ENCODE data around the gene OR6Y1.

OR6Y1 gene

DNA sequence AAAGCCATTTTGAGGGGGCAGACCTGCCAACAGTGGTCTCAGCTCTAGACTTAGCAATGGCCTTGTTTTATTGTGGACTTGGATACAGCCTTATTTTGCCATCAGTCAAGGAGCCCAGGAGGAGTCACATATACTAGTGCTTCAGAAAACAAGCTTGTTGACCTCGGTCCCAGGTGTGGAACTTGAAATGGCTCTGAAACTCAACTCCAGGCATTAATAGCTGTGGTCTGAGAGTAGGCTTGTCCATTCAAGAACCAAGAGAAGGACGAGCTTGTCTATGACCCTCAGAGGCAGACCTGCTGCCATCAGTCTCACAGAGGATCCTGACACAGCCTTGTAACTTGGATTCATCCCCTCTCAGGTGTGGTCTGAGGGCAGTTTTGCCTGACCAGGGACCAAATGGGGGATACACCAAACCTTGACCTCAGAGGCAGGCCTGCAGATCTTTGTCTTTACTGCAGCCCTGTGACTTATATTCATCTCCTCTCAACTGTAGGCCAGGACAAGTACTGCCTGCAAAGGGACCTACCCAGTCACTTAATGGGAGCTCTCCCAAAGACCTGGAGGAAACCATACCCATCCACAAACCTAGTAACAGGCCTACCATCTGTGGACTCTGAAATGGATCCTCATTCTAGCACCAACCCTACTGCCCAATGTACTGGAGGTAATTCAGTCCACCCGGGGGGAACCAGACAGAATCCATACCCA is 33.1 kb downstream of the OR6Y1 start:
- Mint-ChIP-seq H3K4me3 (no peak overlapping the region), H3K36me3 (no peaks in the 10 kb centered on the region), H3K4me1 (no peaks in the 10 kb centered on the region), H3K27ac (no peak overlapping the region), H3K9me3 (no peaks in the 10 kb centered on the region)
- DNase-seq (ENCODE audit: low spot score in 2 of 2) (no peak), ATAC-seq (no peak)

DNA sequence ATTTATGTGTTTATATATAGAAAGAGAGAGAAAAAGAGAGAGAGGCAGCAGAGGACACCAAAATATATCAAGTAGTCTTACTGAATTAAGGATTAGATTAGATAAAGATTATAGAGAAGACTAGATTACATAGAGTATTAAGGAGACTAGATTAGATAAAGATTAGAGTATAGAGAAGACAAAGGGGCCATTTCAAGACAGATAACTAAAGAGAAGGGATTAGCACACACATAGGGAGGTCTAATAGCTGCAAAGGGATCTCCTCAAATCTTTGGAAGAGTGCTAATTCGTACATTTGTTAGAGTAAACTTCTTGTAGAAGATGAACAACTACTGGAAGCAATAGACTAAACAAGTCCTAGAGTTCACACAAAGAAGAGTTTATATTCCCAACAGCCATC is 34.2 kb downstream of the OR6Y1 start:
- H3K9me3 Mint-ChIP-seq = no peaks in the 10 kb centered on the region

DNA sequence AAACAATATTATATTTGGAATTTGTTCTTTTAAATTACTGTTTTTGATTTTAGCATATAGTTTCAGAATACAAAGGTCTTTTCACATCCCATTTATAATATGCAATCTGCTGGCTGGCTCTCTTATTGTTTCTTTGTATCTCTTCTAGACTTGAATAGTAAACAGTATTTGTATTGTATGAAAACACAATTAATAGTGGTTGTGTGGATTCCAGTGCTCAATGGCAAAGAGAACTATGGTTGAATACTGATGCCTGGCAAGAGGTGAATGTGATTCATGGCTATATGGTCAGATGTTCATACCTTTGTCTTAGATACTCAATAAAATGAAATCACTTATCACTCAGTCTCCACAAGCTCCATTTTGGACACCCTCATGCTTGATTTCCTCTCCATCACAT is 37.2 kb downstream of the OR6Y1 start:
- H3K4me3 Mint-ChIP-seq = no peak overlapping the region
- H3K4me1 Mint-ChIP-seq = no peaks in the 10 kb centered on the region
- DNase-seq (ENCODE audit: low spot score in 2 of 2) = no peak
- H3K27ac Mint-ChIP-seq = no peak overlapping the region
- no peak for ATAC-seq
- no peaks in the 10 kb centered on the region for H3K36me3 Mint-ChIP-seq
- no peaks in the 10 kb centered on the region for H3K9me3 Mint-ChIP-seq

More for the DNA sequence above, 34.2 kb downstream of the OR6Y1 start:
- no peaks in the 10 kb centered on the region for H3K4me1 Mint-ChIP-seq
- ATAC-seq (no peak), DNase-seq (ENCODE audit: low spot score in 2 of 2) (no peak)
- no peaks in the 10 kb centered on the region for H3K36me3 Mint-ChIP-seq
- H3K4me3 Mint-ChIP-seq = no peak overlapping the region
- no peak overlapping the region for H3K27ac Mint-ChIP-seq

DNA sequence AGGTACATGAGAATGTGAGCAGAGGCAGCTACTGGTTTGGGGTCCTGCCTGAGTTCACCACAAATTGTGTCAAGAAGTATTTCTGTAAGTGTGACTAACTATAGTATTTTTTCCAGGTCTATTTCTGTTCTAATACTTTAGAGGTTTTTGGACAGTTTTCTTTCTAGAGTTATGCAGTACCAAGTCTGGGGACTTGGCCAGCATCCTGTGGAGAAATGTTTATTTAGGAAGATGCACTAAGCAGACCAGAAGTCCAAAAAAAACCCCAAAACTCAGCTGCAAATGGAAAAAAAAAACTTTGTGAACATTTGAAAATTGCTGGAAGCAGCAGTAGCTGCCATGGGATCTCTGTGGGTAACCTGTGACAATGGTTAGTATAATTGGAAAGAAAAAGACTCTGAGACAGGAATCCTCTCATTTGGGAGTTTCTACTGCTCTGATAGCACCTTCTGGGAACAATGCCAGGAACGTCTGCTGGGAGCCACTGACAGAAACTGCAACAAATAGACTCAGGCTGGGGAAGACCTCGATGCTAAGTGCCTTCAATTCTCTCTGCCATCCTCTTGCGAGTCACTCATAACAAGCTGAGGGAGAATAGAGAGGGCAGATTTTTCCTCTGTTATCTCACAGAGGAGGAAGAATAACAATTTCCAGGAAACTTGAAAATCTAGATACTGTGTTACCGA is 44.6 kb downstream of the OR6Y1 start:
- no peak overlapping the region for H3K27ac Mint-ChIP-seq
- H3K9me3 Mint-ChIP-seq = no peaks in the 10 kb centered on the region
- no peak for DNase-seq (ENCODE audit: low spot score in 2 of 2)
- H3K4me1 Mint-ChIP-seq = no peaks in the 10 kb centered on the region
- H3K4me3 Mint-ChIP-seq = no peak overlapping the region
- H3K36me3 Mint-ChIP-seq = no peaks in the 10 kb centered on the region
- no peak for ATAC-seq

DNA sequence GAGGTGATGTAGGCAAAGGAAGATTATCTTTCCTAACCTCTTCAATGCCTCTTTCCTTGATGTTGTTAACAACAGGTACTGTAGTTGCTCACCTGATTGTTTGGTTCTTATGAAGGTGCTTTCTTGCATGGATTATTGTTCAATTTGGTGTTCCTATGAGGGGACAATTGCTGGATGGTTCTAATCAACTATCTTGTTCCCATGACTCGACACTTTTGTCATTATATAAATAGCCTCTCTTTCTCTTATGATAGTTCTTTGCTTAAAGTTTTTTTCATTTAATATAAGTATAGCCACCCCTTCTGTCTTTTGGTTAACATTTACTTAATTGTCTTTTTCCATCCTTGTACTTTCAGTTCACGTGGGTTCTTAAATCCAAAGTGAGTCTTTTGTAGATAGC is 46.7 kb downstream of the OR6Y1 start:
- Mint-ChIP-seq H3K4me1 (no peaks in the 10 kb centered on the region), H3K9me3 (no peaks in the 10 kb centered on the region), H3K27ac (no peak overlapping the region), H3K36me3 (no peaks in the 10 kb centered on the region), H3K4me3 (no peak overlapping the region)
- DNase-seq (ENCODE audit: low spot score in 2 of 2) (no peak), ATAC-seq (no peak)

DNA sequence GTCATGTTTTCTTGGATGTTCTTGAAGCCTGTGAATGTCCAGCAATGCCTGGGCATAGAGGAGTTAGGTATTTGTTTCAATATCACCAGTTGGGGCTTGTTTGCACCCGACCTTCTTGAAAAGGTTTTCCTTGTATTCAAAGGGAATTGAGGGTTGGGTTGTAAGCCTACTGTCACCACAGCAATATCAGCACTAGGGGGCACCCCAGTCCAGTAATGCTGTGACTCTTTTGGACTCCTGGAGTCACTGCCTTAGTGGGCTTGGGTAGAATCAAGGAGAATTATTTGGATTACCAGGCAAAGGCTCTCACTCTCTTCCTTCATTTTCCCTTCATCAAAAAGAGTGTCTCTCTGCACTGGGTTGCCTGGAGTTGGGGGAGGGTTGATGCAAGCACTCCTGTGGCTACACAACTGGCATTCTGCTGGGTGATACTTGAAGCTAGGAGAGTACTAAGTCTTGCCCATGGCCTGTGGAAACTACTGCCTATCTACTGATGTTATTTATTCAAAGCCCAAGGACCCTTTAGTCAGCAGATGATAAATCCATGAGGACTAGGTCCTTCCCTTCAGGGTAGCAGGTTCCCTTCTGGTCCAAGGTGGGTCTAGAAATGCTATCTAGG is 47.7 kb downstream of the OR6Y1 start:
- DNase-seq (ENCODE audit: low spot score in 2 of 2) (peak; percentile 25 to 59), ATAC-seq (peak; percentile 71)
- Mint-ChIP-seq H3K4me3 (no peak overlapping the region), H3K36me3 (no peaks in the 10 kb centered on the region), H3K9me3 (no peaks in the 10 kb centered on the region), H3K4me1 (no peaks in the 10 kb centered on the region), H3K27ac (no peak overlapping the region)

DNA sequence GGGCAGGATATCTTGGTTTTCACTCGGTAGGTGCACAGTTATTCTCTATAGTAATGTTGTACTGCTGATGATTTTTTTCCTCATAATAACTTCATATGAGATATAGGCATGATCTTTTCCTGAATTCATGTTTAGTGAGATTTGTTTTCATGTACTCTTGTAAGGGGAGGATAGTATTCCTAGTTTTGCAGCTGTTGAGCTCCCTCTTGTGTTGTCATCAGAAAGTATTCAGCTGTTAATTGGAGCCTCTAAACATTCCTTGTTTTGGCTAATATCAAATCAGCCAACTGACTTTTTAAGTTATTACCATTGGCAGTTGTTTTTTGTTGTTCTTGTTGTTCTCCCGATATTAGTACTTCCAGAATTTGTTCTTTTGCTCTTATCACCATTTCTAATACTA is 57.8 kb downstream of the OR6Y1 start:
- no peak overlapping the region for H3K4me3 Mint-ChIP-seq

DNA sequence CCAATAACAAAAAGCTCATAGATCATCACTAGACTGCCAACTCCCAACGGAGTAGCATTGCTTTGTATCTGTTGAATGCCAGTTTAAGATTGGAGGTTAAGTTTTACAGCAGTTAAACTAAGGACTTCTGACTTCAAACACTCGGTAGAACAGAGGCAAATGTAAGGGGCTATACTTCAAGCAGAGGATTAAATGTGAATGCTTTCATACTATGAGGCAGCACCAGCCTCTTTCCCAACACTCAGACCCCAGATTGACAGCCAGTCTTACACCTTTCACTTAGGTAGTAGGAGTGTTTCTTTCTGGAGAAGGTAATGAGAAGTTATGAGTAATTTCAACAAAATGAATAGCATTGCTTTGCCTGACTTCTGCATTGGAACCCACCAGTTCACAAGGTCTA is 59.4 kb downstream of the OR6Y1 start:
- Mint-ChIP-seq H3K4me1 (no peaks in the 10 kb centered on the region), H3K4me3 (no peak overlapping the region), H3K36me3 (no peaks in the 10 kb centered on the region), H3K27ac (no peak overlapping the region), H3K9me3 (no peaks in the 10 kb centered on the region)
- ATAC-seq (no peak), DNase-seq (ENCODE audit: low spot score in 2 of 2) (no peak)

More for the DNA sequence above, 57.8 kb downstream of the OR6Y1 start:
- H3K36me3 Mint-ChIP-seq = no peaks in the 10 kb centered on the region
- no peak for ATAC-seq
- no peaks in the 10 kb centered on the region for H3K9me3 Mint-ChIP-seq
- no peaks in the 10 kb centered on the region for H3K4me1 Mint-ChIP-seq
- H3K27ac Mint-ChIP-seq = no peak overlapping the region
- DNase-seq (ENCODE audit: low spot score in 2 of 2) = no peak

All from stimulated activated effector memory CD8-positive, alpha-beta T cell treated with anti-CD3 and anti-CD28 coated beads, Interleukin-12 subunit alpha, Interleukin-12 subunit beta, amount 100 ng/mL, for 72 hours (primary cell).